HG03460 (cell line): ENCODE data around the gene TMEM94.

Experiments used
- ATAC-seq: cut with Tn5 transposase; IDR thresholded peaks from one replicate; pipeline ENCODE4 v1.9.1; 2021; ENCODE audit not compliant: unreplicated experiment

Gene TMEM94

DNA sequence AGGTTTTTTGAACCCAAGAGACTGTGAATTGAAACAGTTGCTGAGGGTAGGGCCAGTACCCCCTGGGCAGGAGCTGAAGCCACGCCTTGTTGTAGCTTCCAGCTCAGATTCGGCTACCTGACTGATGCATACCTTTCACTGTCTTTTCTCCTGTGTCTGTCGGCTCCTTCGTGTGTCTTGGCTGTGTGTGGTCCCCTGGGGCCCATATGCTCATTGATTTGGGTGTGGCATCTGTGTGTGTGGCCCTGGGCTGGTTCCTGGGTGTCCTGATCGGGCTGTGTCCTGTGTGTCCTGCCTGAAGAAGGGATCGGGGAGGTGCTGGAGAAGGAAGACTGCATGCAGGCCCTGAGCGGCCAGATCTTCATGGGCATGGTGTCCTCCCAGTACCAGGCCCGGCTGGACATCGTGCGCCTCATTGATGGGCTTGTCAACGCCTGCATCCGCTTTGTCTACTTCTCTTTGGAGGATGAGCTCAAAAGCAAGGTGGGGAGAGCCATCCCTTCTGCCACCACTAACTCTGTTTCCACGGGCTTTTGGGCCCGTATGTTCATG lies 38.0 kb downstream of the TMEM94 start:
- no peak for ATAC-seq

DNA sequence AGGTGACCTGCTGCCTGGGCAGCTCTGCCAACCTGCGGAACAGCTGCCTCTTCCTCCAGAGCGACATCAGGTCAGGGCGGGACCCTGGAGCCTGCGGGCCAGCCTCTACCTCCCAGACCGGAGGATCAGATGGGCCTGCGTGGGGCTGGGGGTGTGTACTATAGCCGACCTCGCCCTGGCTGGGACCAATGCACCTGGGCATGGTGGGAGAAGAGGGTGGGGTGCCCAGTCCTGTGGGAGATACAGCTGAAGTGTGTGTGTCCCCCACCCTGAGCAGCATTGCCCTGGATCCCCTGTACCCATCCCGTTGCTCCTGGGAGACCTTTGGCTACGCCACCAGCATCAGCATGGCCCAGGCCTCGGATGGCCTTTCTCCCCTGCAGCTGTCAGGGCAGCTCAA lies 39.6 kb downstream of the TMEM94 start:
- no peak for ATAC-seq

DNA sequence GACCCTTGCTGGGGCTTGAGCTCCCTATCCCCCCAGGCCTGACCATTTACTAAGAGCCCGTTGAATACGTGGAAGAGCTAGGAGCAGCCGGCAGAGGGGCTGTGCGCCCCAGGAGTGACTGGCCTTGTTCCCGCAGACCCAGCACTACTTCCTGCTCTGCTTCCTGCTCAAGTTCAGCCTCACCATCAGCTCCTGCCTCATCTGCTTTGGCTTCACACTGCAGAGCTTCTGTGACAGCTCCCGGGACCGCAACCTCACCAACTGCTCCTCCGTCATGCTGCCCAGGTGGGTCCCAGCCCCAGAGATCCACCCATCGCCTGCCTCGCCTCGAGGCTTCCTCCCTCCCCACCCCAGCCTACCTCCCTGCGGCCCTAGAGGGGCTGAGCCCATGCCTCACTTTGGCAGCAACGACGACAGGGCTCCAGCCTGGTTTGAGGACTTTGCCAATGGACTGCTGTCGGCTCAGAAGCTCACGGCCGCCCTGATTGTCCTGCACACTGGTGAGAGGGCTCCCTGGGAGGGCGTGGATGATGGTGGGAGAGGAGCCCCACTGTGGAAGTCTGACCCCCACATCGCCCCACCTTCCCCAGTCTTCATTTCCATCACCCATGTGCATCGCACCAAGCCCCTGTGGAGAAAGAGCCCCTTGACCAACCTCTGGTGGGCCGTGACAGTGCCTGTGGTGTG lies 41.7 kb downstream of the TMEM94 start:
- no peak for ATAC-seq

DNA sequence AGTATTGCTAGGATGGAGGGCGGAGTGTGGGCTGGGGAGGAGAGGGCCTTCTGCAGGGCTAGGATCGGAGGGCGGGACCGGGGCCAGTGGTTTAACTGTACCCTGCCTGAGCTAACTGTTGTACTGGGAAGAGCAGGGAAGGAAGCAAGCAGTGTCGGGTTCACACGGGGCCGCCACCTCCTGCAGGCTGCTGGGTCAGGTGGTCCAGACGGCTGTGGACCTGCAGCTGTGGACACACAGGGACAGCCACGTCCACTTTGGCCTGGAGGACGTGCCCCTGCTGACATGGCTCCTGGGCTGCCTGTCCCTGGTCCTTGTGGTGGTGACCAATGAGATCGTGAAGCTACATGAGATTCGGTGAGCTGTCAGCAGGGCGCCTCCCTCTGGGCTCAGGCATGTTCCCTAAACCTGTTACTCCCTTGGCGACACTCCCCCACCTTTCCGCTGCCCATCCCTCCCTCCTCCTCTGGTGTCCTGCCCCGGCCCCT lies 42.3 kb downstream of the TMEM94 start:
- no peak for ATAC-seq

DNA sequence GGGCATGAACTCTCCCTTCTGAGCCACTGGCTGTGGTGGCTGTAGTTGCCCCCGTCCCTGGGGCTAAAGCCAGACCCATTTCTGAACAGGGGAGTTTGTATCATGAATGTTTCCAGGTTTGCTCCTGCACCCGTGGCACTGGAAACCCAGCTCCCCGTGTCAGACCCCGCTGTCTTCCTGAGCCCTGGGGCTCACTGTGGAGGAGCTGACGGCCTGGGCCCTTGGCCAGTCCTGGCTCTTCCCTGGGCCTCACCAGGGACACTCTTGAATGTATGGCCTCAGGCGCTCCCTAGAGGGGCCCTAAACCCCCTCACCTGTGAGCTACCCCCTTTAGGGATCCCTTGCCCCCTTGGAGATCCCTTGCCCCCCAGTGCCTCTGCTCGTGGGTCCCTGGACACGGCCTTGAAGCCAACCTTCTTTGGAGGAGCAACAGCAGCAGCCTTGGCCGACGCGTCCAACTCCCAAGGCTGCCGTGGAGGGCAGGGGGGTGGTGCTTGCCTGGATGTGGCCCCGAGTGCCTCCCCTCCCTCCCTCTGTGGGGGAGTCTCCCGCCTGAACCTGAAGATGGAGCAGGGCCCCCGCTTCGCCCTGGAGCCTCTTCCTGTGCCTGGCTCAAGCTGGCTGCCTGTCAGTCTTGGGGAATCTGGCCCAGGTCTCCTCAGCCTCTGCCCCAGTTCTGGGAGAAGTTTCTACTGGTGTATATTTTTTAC lies 43.0 kb downstream of the TMEM94 start:
- ATAC-seq, result no peak

DNA sequence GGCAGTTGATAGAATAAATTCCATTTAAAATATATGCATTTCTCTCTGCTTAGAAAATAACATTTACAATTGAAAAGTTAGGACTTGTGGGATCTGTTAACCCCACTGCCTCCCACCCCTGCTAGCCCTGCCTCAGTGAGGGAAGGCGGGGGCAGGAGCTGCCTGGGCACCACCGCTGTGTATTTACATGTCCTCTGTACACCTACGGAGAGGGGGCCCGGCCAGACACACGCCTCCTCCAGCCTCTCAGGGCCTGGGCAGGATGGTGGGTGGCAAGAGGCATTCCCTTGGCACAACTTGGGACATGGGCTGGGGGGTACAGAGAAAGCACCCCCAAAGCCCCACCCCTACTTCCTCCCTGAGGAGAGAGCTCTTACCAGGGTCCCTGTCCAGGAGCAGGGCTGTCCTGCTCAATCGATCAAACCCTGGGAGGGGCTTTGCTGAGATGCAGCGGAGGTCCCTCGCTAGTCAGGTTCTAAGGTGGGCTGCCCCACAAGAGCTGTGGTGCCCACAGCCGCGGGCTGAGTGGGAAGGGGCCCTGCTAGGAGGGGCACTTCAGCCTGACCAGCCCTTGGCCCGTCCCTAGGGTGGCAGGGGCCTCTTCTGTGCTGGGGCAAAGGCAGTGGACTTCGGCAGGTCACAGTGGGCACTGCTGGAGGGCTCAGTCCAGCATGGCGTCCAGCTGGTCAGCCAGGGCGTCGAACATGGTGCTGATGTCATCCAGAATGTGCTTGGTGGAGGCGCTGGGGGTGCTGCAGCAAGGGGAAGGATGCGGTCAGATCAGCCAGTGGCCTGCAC lies 44.2 kb downstream of the TMEM94 start:
- ATAC-seq, result no peak

DNA sequence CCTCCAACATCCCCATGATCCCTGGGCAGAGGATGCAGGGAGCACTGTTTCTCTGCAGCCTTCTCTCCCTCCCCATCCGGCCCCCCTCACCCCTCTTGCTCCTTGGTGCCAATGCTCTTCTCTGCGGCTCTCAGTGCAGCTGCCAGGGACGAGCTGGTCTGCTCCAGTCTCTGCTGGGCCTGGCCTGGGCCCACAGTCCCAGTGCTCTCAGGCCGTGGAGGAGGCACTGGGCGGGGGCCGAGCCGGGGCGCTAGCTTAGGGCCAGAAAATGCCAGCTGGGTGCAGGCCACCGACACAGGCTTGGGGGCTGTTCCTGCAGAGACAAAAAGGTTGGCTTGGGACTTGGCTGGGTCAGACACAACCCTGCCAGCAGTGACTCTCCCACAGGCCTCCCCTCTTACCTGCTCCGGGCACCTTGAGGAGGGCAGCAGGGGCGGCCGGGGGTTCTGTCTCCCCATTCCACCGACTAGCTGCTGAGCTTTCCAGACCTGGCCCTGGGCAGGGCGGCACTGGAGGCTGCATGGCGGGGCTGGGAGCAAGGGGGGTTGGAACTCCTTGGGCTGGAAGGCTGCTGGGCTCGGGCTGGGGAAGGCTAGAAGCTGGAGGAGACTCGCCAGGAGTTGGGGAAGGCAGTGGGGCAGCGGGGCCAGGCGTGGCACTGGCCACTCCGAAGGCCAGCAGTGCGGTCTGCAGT lies 45.1 kb downstream of the TMEM94 start:
- no peak for ATAC-seq

DNA sequence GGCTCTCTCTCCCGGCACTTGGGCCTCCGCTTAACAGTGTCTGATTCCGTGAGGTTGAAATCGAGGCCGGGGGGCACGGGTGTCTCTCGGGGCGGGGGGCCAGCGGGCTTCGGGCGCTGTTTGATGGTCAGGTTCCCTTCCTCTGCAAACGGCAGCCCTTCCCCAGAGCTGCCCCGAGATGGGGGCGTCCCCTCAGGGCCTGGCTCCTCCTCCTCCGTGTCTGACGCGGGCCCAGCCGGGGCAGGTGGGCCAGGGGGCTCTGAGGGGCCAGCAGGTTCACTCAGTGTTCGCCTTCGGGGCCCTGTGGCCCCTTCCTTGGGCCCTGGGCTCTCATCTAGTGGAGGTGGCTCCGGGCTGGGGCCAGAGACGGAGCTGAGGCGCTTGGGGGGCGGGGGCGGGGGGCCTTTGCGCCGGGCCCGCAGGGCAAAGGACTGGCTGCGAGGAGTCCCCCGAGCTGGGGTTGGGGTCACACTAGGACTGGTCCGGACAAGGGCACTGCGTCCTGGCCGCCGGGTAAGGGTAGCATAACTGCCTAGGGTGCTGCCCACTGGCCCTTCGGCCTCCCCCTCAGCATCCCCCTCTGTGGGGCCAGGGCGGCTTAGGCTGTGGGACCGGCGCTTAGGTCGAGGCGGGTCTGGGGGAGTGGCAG lies 45.8 kb downstream of the TMEM94 start:
- ATAC-seq, result no peak

DNA sequence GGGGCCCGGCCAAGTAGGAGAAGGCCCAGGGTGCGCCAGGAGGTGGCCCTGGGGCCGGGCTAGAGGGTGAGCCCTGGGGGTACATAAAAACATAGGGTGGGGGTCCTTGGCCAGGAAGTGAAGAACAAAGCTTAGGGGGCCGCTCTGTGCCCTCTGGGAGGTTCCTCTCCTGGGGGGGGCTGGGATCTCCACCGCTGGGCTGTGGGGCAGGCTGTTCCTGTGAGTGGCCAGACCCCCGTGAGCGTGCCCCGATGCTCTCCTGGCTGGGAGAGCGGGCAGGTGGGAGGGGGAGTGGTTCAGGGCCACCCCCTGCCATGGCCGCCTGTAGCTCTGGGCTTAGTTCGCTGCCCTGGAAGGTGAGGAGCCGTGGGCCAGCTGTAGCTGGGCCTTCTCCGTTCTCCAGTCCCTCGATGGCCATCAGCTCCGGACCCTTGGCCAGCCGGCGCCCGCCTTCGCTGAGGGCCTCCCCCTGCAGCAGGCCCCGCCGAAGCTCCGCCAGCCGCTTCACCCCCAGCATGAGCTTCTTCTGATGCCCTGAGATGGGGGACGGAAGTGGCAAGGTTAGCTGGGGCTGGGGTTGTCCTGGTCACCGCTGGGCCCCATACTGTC lies 46.4 kb downstream of the TMEM94 start:
- ATAC-seq, result no peak

DNA sequence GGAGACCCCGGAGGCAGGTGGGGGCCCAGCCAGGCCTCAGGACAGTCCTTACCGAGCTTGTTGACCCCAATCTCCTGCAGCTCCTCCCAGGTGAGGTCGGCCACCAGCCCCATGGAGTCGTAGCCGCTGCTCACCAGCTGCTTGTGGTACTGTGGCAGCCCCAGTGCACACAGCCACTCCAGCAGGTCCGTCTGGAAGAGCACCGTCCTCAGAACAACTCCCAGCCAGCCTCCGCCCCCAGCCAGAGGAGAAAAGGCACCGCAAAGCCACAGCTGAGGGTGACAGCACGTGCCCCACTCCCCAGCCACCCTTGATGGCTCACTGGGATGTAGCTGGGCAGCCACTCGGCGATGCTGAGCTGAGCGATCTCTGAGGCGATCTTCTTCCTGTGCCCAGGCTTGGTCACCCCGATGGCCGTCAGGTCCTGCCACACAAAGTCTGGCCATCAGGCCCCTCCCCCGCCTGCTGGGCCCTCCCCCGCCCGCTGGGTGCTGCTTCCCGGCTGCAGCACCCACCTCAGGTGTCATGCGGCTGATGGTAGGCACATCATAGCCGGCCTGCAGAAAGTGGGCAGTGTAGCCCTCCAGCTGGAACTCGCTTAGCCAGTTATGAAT lies 47.0 kb downstream of the TMEM94 start:
- ATAC-seq, result no peak

DNA sequence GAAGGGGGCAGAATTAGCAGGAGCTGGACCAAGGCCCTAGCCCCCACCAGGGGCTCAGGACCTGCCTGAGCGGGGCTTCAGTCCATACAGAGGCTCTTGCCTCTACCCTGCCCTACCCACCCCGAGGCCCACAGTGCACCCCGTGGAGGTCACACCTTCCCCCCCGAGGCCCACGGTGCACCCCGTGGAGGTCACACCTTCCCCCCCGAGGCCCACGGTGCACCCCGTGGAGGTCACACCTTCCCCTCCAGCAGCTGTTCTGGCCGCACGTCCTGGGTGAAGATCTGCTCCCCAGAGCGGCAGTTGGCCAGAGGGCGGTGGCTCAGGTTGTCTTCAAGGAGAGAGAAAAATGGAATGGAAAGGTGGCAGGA lies 47.5 kb downstream of the TMEM94 start:
- no peak for ATAC-seq

DNA sequence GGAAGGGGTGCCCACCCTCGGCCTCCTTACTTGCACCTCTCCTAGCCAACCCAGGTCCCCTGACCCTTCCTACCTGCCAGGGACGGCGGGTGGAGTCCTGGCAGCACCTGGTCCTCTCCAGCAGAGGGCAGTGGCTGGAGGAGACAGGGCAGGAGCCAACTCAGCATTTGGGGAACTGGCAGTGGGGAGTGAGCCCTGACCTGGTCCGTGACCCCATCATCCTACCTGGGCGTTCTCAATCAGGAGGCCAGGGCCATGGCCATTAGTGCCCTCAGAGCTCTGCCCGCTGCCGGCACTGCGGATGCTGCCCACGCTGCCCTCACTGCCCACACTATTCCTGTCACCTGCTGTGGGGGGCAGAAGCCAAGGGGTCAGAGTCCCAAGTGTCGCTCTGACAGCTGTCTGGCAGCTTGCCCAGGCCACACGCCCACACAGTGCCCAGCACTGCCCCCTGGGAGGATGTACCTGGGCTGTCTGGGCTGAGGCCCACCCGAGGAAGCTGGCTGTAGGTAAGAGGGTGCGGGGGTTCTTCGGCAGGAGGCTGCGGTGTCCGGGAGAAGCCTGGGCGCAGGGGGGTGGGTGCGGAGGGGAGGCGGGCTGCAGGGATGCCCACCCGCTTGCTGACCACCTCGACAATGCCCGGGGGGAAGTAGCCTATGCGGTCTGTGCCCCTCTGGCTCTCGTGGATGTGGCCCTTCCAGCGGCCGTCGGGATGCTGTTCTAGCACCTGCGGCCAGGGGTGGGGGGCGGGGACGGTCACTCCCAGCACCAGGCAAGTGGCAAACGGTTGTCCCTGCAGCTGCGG lies 48.1 kb downstream of the TMEM94 start:
- ATAC-seq, result no peak

DNA sequence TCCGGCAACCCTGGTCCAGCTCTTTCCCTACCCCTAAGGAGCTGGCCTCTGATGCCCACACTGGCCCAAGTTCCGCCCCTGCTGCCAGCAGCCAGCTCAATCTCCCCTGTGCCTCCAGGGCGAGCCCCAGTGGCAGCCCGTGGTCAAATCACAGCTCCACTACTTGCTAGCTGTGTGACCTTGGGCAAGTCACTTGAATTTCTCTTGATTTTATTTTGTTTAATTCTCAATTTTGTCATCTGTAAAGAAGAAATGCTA lies 48.6 kb downstream of the TMEM94 start:
- no peak for ATAC-seq

DNA sequence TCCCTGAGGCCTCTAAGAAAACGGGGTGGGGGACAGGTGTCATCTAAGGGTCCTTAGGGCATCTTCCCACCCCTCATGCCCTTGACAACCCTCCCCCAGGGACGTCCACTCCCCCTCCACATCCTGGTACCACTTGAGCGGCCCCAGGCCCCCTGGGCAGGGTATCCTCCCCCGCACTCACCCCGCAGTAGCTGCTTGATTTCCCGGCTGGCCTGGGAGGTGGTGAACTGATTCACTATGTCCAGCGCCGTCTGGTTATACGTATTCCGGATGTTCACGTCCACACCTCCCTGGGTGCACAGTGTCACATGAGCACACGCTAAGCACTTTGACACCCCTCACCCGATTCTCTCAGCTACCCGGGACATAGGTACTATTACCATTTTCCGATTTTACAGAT lies 49.2 kb downstream of the TMEM94 start:
- ATAC-seq, result no peak

DNA sequence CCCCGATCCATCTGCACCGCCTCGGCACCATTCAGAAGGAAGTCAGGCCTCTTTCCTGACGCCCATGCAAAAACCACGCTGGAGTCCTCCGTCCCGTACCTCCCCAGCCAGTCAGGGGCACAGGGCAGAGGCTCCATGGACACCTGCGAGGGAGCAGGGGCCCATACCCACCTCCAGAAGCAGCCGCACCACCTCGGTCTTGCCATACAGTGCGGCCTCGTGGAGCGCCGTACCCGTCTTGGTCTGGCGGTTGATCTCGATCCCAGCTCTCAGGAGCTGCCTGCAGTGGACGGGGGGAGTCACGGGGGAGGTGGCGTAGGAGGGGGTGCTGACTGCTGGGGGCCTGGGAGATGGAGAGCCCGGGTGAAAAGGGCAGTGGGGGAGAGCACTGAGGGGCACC lies 49.7 kb downstream of the TMEM94 start:
- no peak for ATAC-seq

DNA sequence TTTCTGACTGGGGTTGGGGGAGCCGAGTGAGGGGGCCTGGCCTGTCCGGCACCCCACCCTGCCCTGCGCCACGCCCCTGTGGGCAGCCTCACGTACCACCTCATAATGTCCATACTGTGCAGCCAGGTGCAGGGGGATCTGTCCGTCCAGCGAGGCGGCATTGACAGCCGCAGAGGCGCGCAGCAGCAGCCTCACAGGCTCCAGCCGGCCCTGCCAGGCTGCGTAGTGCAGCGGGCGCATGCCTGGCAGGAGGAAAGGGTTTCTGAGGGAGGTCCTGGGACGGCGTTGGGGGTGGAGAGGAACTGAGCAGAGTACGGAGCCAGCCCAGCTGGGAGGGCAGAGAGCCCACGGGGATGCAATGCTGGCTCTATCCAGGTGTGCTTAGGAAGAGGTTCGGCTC lies 50.5 kb downstream of the TMEM94 start:
- no peak for ATAC-seq

DNA sequence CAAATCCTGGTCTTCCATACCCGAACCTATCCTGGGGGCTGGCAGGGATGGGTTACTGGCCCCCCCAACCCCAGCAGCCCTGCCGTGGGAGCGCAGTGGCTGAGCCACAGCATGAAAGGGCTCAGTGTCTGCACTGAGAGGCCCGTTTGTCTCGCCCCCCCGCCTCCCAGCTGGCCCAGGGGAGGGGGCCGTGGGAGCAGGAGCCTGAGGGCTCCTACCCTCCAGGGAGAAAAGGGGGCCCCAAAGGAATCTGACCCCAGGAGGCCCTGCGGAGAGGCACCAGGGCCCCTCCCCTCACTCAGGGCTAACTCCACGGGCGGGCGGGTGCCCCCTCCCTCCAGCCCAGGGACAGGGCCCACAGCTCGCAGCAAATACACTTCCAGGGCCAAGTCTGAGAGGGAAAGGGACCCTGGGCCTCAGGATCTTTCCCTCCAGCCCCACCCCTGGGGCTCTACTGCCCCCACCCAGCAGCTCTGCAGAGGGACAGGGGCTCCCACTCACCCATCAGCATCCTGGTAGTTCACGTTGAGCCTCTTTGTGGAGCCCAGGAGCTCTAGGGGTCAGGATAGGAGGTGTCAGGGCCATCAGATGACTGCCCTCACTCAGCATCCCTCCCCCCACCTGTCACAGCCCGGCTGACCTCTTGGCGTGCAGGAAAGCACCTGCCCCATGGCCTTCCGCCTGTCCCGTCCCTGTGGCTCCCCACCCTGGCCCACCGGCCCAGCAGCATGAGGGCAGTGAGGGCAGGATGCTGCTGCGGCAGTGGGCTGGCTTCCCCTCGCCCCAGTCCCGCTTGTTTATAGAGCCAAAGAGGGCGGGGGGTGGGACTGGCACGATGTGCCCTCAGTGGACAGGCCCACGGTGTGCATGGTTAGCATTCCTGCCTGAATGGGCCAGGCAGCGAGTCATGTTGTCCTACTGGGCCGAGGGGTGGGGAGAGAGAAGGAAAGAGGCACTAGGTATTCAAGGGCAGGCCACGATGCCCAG lies 51.6 kb downstream of the TMEM94 start:
- ATAC-seq, result no peak

DNA sequence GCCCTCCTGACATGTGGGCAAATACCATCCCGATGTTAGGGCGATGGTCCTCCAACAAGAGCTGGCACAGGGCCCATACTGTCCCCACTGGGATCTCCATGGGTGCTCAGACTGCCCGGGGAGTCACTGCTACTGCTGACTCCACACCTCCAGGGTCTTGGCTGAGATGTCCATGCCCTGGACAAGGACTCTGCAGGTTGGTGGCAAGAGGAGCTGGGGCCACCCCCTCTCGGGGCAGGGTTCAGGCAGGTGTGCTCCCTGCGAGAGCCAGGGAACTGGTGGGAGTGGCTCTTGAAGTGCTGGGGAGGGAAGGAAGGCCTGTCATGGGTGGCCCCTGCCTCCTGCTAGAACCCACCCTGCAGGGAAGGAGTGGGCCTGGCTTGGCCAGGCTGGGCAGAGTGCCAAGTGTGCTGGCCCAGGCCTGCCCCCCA lies 52.5 kb downstream of the TMEM94 start:
- ATAC-seq, result no peak
